PC-9 (cell line): ENCODE data around the gene IRF4.
"Not testable (repeated sequence)": the region's sequence is repeated elsewhere in the genome, so short reads cannot be mapped to it uniquely, and the experiment has no call there.

Experiments
- EZH2 ChIP-seq: fragments of 200-600 bp; sonication (generic); IDR thresholded peaks from 2 replicates; pipeline ENCODE4 v1.8.0; 2017; ENCODE audit warnings: antibody characterized with exemption, low read depth
- TF ChIP-seq, protein P1 (sequence below): fragments of 200-600 bp; sonication (generic); conservative IDR thresholded peaks from 2 replicates; pipeline ENCODE4 v1.6.1; 2017; ENCODE audit warnings: mixed run types, antibody characterized with exemption, mild to moderate bottlenecking, moderate library complexity

GRCh38 chr6:426198-426738 lies 34.7 kb downstream of the IRF4 start:
- not testable (repeated sequence) for TF ChIP-seq EZH2
- TF ChIP-seq, protein P1, sequence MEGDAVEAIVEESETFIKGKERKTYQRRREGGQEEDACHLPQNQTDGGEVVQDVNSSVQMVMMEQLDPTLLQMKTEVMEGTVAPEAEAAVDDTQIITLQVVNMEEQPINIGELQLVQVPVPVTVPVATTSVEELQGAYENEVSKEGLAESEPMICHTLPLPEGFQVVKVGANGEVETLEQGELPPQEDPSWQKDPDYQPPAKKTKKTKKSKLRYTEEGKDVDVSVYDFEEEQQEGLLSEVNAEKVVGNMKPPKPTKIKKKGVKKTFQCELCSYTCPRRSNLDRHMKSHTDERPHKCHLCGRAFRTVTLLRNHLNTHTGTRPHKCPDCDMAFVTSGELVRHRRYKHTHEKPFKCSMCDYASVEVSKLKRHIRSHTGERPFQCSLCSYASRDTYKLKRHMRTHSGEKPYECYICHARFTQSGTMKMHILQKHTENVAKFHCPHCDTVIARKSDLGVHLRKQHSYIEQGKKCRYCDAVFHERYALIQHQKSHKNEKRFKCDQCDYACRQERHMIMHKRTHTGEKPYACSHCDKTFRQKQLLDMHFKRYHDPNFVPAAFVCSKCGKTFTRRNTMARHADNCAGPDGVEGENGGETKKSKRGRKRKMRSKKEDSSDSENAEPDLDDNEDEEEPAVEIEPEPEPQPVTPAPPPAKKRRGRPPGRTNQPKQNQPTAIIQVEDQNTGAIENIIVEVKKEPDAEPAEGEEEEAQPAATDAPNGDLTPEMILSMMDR = not testable (repeated sequence)
